GM20431 (cell line): ENCODE results near the gene ETV3.
"Not testable (repeated sequence)": the region's sequence is repeated elsewhere in the genome, so short reads cannot be mapped to it uniquely, and the experiment has no call there.

Source experiments
- in situ Hi-C: fragments of 300-500 bp; cut with MseI, MboI; formaldehyde crosslinking; loops from one replicate; pipeline ENCODE4 v1.15.0; 2020; ENCODE audit warnings: low sequenced_read_pairs; ENCODE audit not compliant: unreplicated experiment

ETV3 gene

DNA sequence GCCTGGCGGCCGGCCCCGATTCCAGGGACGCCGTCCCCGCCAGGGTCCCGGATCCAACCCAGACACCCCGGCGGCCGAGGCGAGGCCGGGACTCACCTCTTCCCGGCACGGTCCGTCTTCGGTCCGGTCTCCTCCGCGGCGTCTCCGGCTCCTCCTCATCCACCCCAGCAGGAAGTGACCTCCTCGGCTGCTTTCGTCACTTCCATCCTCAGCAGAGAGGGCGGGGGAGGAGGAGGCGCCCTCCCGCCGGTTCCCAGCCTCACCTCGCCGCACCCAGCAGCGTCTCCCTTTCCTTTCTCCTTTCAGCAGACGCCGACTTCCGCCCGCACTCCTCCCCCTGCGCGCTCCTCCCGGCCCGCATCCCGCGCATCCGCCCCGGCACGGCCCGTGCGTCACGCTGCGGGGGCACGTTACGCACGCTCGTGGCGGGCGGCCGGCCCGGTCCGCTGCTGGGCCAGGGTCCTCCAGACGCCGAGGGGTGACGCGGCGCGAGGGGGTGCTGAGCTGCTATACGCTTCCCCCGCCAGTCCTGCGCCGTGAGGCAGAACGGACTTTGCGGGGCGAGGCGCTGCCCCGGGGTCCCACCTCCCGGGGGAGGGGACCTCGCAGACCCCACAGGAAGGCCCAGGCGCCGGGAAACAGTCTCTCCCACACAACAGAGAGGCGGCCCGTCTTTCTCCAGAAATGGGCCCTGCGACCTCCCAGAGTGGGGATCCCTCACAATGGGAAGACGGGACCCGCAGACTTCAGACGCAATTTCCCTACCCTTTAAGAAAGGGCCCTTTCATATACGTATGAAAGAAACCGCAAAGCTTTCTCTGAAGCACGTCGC is at the start of gene ETV3:
Gene ETV3, minus strand, starts transcription at position 176 of the 832 bp plus-strand sequence. CDS start 2,043 bp downstream, outside the sequence.
- in situ Hi-C loops, result no loop called here

GRCh38 chr1:157186281-157186992 is 48.2 kb upstream of the ETV3 start:
- in situ Hi-C loops, result loop anchor here (25.0 kb wide), 1 partner anchor 176 kb away; no protein-coding TSS in a partner anchor

DNA sequence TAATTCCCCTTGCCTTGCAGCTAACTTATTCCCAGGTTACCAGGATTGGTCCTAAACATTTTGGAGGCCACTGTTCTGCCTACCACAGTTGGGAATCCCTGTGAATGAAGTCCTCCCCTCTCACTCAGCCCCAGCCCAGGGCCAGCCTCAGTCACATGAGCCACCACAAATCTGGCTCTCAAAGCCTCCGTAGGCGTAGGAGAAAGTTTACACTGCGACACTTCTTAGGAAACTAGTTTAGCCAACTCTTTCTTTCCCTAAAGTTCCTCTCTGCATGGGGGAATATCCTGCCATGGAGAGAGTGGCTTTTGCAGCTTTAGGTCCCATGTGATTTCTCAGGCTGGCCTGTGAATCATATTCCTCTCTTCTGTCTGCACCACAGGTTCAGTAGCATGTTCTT is 45.7 kb upstream of the ETV3 start:
- in situ Hi-C loops, result loop anchor here (25.0 kb wide), 1 partner anchor 178 kb away; no protein-coding TSS in a partner anchor

- in situ Hi-C loops, result loop anchor here (25.0 kb wide), 1 partner anchor 180 kb away; no protein-coding TSS in a partner anchor
These were observed 44.2 kb upstream of the ETV3 start for GRCh38 chr1:157182371-157182770.

- in situ Hi-C loops, result loop anchor here (25.0 kb wide), 1 partner anchor 181 kb away; no protein-coding TSS in a partner anchor
These were observed 43.6 kb upstream of the ETV3 start for GRCh38 chr1:157181790-157182189.

- in situ Hi-C loops, result loop anchor here (25.0 kb wide), 1 partner anchor 181 kb away; no protein-coding TSS in a partner anchor
These were observed 43.1 kb upstream of the ETV3 start for GRCh38 chr1:157181258-157181657.

DNA sequence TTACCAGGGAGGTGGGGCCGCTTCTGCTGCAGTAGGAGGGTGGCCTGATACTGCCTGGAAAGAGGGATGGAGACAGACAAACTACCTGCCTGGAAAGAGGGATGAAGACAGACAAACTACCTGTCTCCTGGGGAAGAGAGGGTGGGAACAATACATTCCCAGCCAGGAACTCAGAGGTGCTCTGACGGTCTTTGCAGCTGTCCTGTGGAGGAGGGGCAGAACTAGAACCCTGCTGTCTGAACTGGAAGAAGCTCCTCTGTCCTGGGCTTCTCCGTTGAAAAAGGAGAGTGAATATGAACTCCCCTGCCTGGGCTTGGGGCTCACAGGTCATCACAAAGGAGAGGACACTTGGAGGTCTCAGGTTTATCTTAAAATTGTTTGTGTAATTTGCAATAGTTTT is 40.3 kb upstream of the ETV3 start:
- in situ Hi-C loops, result loop anchor here (25.0 kb wide), 1 partner anchor 184 kb away; no protein-coding TSS in a partner anchor

- in situ Hi-C loops, result loop anchor here (25.0 kb wide), 1 partner anchor 184 kb away; no protein-coding TSS in a partner anchor
These were observed 39.7 kb upstream of the ETV3 start for GRCh38 chr1:157177733-157178394.

DNA sequence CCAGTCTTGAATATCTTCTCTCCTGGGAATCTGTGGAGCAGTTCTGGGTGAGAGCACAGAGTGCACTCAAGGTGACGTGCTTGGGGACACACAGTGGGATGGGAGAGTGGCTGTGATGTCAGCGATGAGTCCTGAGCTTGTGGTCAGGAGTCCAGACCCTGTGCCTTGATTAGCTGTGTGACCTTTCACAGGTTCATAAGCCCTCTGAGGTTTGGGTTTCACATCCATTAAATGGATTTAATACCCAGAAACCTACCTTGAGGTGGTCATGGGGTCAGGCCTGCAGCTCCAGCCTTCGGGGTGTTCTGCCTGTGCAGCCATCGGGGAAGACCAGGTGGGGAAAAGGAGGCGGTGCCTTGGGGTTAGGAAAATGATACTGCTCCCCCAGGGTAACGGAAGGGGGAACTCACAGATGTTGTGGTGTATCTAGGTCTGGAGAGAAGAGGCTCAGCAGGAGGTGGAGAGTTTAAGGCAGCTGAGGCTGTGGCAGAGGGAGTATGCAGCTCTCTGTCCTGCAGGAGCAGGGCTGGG is 38.5 kb upstream of the ETV3 start:
- in situ Hi-C loops, result loop anchor here (25.0 kb wide), 1 partner anchor 186 kb away; no protein-coding TSS in a partner anchor

- in situ Hi-C loops, result loop anchor here (25.0 kb wide), 1 partner anchor 186 kb away; no protein-coding TSS in a partner anchor
These were observed 37.8 kb upstream of the ETV3 start for GRCh38 chr1:157176016-157176415.

DNA sequence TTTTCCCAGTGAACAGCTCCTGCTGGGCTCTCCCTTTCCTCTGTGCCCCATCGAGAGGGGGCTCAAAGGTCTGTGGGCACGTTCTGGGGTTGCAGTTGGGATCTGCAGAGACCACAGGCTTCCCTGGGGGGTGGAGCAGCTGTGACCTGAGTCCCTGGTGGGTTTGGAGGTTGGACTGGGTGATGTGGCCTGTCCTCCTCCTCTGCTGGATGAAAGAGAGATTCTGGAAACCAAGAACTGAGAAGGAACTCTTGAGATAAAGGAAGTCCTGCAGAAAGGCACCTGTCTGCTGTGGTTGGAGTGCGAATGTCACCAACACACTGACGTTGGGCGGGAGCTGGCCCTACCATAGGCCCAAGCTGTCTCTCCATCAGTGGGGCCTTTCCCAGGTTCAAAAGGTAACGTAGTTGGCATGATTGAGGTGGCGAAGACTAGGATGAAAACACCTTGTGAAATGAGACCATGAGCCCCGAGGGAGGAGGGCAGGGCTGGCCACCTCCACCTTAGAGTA is 35.8 kb upstream of the ETV3 start:
- in situ Hi-C loops, result no loop called here

DNA sequence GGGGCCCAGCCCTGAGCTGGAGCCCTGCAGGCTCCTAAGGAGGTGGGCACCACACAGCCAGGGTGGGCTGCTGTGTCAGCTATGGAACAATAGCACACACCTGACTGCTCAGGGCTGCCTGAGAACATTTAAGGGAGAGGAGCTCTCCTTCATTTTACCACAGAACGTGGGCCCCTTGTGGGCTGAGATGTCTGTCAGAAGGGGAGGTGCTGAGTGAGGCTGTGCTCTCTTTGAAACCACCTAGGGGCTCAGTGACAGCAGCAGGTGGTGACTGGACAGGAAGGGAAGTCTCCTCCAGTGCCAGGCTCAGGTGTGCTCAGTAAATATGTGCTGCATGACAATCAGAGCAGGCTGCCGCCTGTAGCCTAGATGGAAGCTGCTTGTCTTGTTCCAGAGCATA is 35.0 kb upstream of the ETV3 start:
- in situ Hi-C loops, result not testable (repeated sequence)

- in situ Hi-C loops, result not testable (repeated sequence)
These were observed 34.4 kb upstream of the ETV3 start for GRCh38 chr1:157172591-157172990.

- in situ Hi-C loops, result not testable (repeated sequence)
These were observed 33.8 kb upstream of the ETV3 start for GRCh38 chr1:157171903-157172503.

GRCh38 chr1:157170677-157171515 is 32.7 kb upstream of the ETV3 start:
- in situ Hi-C loops, result no loop called here

DNA sequence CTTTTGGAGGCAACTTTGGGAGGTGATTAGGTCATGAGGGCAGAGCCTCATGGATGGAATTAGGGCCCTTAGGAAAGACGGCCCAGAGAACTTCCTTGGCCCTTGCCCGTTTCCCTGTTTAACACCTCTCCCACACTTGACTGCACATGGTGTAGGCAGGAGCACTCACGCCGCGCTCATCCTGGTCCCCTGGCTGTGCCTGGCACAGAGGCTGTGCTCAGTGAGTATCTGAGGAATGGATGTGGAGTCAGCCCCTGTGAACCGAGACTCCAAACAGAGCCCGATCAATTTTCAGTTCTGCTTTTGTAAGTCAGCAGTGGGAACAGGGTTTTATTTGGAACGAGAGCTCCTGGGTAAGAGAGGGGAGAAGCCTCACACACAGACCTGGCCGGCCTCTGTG is 29.8 kb upstream of the ETV3 start:
- in situ Hi-C loops, result loop anchor here (10.0 kb wide), 1 partner anchor 73 kb away; the partner anchor contains the start of gene ETV3L

- in situ Hi-C loops, result loop anchor here (10.0 kb wide), 1 partner anchor 73 kb away; the partner anchor contains the start of gene ETV3L
These were observed 29.2 kb upstream of the ETV3 start for GRCh38 chr1:157167437-157167836.

DNA sequence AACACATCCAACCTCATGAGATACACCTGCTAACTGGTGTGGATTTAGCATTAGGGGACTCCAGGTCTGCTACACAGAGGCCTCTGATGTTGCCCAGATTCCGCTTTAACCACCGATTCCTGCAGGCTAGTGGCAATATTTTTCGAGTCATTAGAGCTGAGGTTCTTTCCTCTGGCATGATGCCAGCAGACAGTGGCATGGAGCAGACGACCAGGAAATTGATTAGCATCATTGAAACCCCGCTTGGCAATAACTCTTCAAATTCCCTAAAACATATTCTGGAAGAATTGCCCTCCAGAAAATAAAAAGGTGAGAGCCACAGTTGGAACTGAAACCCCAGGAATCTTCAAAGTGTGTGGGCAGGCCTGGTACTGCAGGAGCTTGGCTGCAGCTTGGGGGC is 28.4 kb upstream of the ETV3 start:
- in situ Hi-C loops, result loop anchor here (10.0 kb wide), 1 partner anchor 72 kb away; the partner anchor contains the start of gene ETV3L
